GM19099 (cell line): ENCODE measurements around the gene HTRA1.

ENCODE experiments used
- POLR2A ChIP-seq: IDR thresholded peaks from 3 replicates; pipeline ENCODE4 v1.6.1; 2011; ENCODE audit warnings: low read depth; ENCODE audit not compliant: insufficient read length; ENCODE audit errors: extremely low read depth

Gene HTRA1

GRCh38 chr10:122445904-122446303, 15.4 kb upstream of the HTRA1 start:
- TF ChIP-seq POLR2A: no peak

GRCh38 chr10:122446668-122447423, 14.5 kb upstream of the HTRA1 start:
- TF ChIP-seq POLR2A: no peak

- TF ChIP-seq POLR2A: no peak
Observed at GRCh38 chr10:122448600-122448999, 12.8 kb upstream of the HTRA1 start.

- TF ChIP-seq POLR2A: no peak
Observed at GRCh38 chr10:122449153-122449552, 12.2 kb upstream of the HTRA1 start.

- TF ChIP-seq POLR2A: no peak
Observed at GRCh38 chr10:122450353-122450990, 10.9 kb upstream of the HTRA1 start.

- TF ChIP-seq POLR2A: no peak
Observed at GRCh38 chr10:122454071-122454470, 7.3 kb upstream of the HTRA1 start.

GRCh38 chr10:122454603-122455080, 6.7 kb upstream of the HTRA1 start, which contains the start of gene ARMS2:
TSS of gene ARMS2 (plus strand) at chr10:122454653. CDS start at chr10:122454728, 75 bp downstream.
- no peak for TF ChIP-seq POLR2A

GRCh38 chr10:122455376-122456079, 5.8 kb upstream of the HTRA1 start:
- TF ChIP-seq POLR2A: no peak

GRCh38 chr10:122457934-122458333, 3.4 kb upstream of the HTRA1 start:
- no peak for TF ChIP-seq POLR2A

GRCh38 chr10:122458693-122459092, 2.7 kb upstream of the HTRA1 start:
- TF ChIP-seq POLR2A: no peak

- TF ChIP-seq POLR2A: no peak
Observed at GRCh38 chr10:122459561-122460273, 1.6 kb upstream of the HTRA1 start.

GRCh38 chr10:122460891-122461293, 461 bp upstream of the HTRA1 start:
- no peak for TF ChIP-seq POLR2A

- TF ChIP-seq POLR2A: no peak
Observed at GRCh38 chr10:122461729-122462532, 578 bp downstream of the HTRA1 start.
